Measurements from ENCODE around the gene PRG3.

DNA sequence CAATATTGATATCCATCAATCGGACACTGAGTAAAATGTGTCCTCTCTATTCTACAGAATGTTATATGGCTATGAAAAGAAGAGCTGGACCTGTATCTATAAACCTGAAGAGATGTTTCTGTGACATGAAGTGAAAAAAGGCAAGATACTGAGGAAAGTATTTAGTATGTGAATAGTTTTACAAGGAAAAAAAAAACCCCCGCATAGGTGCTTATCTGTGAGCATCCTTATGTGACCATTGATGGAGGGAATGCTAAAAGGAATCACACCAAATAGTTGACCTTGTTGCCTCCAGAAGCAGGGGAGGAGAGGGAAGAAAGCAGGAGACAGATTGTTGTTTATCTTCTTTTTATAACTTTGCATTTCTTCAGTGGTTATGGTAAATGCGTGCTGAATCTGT is 10.2 kb upstream of the PRG3 start:
- TF ChIP-seq, protein P1, sequence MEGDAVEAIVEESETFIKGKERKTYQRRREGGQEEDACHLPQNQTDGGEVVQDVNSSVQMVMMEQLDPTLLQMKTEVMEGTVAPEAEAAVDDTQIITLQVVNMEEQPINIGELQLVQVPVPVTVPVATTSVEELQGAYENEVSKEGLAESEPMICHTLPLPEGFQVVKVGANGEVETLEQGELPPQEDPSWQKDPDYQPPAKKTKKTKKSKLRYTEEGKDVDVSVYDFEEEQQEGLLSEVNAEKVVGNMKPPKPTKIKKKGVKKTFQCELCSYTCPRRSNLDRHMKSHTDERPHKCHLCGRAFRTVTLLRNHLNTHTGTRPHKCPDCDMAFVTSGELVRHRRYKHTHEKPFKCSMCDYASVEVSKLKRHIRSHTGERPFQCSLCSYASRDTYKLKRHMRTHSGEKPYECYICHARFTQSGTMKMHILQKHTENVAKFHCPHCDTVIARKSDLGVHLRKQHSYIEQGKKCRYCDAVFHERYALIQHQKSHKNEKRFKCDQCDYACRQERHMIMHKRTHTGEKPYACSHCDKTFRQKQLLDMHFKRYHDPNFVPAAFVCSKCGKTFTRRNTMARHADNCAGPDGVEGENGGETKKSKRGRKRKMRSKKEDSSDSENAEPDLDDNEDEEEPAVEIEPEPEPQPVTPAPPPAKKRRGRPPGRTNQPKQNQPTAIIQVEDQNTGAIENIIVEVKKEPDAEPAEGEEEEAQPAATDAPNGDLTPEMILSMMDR (IDR thresholded peaks at IDR 0.05), result no peak
- no peak for TF ChIP-seq EZH2 (IDR thresholded peaks at IDR 0.05; ENCODE audit: borderline replicate concordance, insufficient read depth, low read depth, low read length, poor library complexity, severe bottlenecking)

Measured in B cell (primary cell).